Measurements from ENCODE around the gene TRIM51. TPM values are rescaled to one million over a fixed set of nuclear protein-coding genes. Genes with fewer than 3 reads are reported as not detected.

The TRIM51 gene
- total and polyA plus RNA-seq, 2 of the 8 experiments (the other 6 are each of a cell fraction or from before 2014, with no cell fraction given) = not detected

GRCh38 chr11:55852141-55852540, 31.0 kb upstream of the TRIM51 start (continued):
- no peak for TF ChIP-seq NANOG (IDR thresholded peaks at IDR 0.05; ENCODE audit: insufficient read depth, low read depth, low read length, poor library complexity, severe bottlenecking)
